GM21717 (cell line): Measurements from ENCODE around the gene SALL3.

Experiments used
- ATAC-seq: cut with Tn5 transposase; IDR thresholded peaks from one replicate; pipeline ENCODE4 v1.9.1; 2021; ENCODE audit warnings: mild to moderate bottlenecking, moderate library complexity; ENCODE audit not compliant: unreplicated experiment

Gene SALL3

DNA sequence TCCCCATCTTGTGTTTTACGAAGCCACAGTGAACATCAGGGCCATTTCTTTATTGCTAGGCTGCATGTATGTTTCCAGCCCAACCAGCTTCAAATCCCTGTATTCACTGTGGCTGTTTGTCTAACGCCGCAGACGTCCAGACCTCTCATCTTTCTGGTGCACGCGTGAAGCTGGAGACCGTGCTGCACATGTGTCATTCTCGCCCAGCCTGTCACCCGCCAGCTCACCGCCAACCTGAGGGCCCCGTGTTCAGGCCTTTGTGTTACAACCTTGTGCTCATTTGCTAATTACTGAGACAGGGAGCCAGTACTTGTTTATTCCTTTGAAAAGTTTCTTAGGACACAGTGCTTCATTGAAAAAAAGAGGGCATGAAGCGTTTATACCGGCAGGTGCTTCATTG, 21.4 kb downstream of the SALL3 start:
- no peak for ATAC-seq

- ATAC-seq = no peak
Observed at GRCh38 chr18:79005653-79006052, 26.0 kb downstream of the SALL3 start.

DNA sequence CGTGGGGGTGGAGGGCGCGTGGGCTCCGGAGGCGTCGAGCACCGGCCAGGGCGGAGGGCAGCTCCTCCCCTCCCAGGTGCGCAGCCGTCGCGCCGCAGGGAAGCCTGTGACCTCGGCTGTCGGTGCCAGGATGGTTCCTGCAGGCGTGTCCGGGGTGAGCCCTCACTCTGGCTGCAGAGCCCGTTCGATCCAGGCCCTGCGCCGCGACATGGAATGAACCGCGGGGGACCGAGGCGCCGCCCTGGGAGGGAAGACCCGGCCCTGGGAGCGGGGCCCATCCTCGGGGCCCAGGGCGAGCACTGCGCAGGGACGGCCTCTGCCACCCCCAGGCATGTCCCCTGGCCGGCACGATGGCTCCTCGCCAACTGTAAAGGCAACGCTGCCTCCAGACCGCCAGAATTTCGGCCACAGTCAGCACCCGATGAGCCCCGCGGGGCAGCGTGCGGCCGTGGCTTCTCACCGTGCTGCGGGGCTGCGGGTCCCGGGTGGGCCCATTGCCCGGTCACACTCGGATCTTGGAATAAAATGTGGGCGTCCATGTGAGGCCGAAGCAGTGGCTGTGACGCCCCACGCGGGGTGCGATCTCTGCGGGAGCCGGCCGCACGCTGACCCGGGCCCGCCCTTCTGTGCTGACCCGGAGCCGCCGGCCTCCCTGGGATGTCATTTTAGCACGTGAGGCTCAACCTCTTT, 26.6 kb downstream of the SALL3 start:
- ATAC-seq = no peak

DNA sequence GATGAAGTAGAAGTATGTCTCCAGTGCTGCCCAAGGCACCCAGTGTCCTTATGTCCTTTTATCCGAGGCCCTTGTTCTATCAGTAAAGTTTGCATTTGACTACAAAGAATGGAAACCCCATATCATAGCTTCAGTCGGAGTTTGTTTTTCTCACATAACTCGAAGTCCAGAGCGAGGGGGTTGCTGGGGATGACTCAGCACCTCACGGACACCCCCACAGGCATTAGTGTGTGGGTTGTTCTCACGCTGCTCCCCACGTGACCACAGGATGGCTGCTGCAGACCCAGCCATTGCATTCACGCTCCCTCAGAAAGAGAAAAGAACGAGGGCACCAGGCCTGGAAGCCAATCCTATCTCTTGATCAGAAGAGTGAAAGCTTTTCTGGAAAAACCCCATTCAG, 27.8 kb downstream of the SALL3 start:
- no peak for ATAC-seq

GRCh38 chr18:79008356-79008940, 28.8 kb downstream of the SALL3 start:
- no peak for ATAC-seq

DNA sequence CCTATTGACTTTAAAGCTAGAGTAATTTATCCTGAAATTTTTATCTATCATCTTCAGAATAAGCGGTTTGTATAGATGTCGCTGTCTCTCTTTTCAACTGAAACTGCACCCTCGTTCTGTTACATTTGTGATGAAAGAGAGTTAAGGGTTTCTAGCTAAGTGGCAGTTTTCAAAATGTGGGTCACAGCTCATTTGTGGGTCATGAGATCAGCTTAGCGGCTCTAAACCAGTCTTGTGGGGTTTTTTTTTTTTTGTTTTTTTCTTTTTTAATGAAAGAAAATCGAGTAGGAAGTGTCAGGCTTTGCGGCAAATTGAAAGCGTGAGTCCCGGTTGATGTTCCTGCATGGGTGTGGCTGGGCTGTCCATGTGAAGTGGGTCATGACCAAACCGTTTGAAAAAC, 31.2 kb downstream of the SALL3 start:
- no peak for ATAC-seq

- ATAC-seq = no peak
Observed at GRCh38 chr18:79011300-79011870, 31.8 kb downstream of the SALL3 start.

DNA sequence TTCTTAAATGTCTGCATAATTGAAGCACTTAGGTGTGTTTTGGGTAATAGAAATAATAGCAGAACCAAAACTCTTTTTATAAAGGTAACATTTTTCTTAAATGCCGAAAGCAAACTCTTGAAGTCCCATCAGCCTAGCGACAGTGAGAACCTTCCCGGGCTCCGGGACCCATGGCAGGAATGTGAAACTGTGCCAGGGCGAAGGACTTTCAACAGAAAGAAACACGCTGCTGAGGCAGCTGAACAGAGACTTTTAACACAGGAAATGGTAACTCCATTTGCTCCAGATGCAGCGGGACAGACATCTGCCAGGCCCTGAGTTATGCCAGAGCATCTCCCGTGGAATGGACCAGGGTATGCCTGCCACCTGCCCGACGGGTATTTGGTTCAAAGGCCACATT, 34.3 kb downstream of the SALL3 start:
- ATAC-seq = no peak

DNA sequence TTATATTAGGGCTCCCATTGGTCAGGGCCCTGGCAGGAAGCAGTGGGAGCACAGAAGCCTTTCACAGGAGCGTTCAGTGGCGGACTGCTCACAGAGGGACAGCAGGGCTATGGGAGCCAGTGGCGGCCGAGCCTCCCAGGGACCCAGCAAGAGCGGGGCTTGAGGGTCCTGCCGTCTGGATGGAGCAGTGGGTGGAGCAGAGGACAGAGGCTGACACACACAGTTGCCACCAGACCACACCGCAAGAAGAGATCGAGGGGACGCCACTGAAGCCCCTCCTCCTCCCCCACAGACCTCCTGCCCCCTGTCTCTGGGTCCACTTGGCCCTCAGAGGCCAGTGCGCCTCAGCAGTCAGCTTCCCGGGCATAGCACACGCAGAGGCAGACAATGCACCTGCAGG, 39.3 kb downstream of the SALL3 start:
- no peak for ATAC-seq

- no peak for ATAC-seq
Observed at GRCh38 chr18:79019881-79020280, 40.3 kb downstream of the SALL3 start.

GRCh38 chr18:79022603-79023002, 43.0 kb downstream of the SALL3 start:
- no peak for ATAC-seq

DNA sequence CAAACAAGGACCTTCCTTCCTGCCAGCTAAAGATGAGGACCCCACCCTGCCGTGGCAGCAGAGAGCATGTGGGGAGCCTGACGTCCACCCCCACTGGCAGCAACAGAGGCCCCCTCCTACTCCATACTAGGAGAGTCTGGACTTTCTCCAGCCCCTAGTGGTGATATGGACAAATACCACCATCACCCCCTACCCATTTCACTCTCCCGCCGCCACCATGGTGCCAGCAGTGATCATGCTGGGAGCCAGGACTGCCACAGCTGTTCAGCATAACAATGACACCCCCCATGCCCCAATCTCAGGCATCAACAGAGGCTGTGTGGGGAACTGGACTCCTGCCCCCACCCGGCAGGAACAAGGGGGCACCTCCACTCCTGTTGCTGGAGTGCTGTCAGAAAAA, 46.9 kb downstream of the SALL3 start:
- no peak for ATAC-seq

DNA sequence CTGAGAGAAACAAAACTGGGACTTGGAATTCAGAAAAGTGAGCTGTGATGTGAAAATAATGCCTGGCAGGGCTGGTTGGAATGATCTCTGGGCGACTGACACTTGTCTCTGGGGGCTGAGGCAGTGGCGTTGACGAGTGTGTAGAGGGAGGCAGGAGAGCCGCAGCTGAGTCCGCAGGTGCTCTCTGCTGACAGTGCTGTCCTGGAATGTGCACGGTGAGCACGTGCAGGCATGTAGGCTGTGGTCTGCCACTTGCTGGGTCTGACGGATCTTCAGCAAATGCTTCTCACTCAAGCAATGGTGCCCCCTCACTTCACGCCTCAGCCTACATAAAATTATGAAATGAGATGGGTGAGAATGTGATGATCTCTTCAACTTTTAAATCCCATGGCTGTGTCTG, 51.1 kb downstream of the SALL3 start:
- ATAC-seq = no peak

- no peak for ATAC-seq
Observed at GRCh38 chr18:79042276-79042675, 62.7 kb downstream of the SALL3 start.

- no peak for ATAC-seq
Observed at GRCh38 chr18:79043288-79043687, 63.7 kb downstream of the SALL3 start.

- ATAC-seq = no peak
Observed at GRCh38 chr18:79046522-79046921, 66.9 kb downstream of the SALL3 start.

- no peak for ATAC-seq
Observed at GRCh38 chr18:79047556-79048244, 68.1 kb downstream of the SALL3 start.

DNA sequence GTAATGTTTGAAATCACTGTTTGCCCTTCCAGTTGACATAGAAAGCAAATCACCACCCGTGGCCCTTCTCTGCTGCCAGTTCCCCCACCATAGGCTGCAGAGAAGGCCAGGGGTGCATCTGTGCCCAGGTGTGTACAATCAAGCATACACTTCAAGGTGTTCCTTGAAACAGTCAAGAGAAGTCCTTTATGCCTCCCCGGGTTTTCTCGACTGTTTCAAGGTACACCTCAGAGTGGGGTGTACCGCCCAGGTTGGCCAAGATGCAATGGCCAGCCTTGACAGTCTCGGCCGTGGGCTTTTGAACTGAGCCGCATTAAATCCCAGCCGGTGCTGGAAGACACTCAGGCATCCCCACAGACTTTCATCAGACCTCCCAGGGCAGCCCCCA, 68.6 kb downstream of the SALL3 start:
- ATAC-seq = no peak

DNA sequence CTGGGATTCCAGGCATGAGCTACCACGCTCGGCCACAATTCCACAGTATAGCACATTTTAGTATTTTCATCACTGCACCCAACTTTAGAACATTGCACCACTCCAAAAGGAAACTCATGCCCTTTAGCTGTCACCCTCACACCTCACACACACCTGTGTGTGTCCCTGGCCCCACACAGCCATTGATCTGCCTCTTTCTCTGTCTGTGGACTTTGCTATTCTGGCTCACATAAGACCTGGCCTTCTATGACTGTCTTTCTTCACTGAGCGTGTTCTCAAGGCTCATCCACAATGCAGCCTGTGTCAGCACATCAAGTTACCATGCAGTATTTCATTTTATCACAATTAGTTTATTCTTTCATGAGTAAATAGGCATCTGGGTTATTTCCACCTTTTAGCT, 69.9 kb downstream of the SALL3 start:
- no peak for ATAC-seq
